H1 (cell line): ENCODE results near the gene IQCH.

Source experiments
- CEBPB ChIP-seq: IDR thresholded peaks from 2 replicates; pipeline ENCODE4 v1.6.1; 2012; ENCODE audit warnings: low read depth, low read length
- CHD2 ChIP-seq: IDR thresholded peaks from 2 replicates; pipeline ENCODE4 v1.6.1; 2012; ENCODE audit warnings: low read length, improper control_type of control experiment
- CREB1 ChIP-seq: IDR thresholded peaks from 2 replicates; pipeline ENCODE4 v1.6.1; 2012; ENCODE audit warnings: inconsistent platforms
- EP300 ChIP-seq, 2 experiments: IDR thresholded peaks; 1 replicate in 1 of 2; 2 replicates in 1 of 2; pipeline ENCODE4 v1.6.1; 2011 to 2012; ENCODE audit warnings: low read depth in 2 of 2, low read length in 2 of 2, mild to moderate bottlenecking in 2 of 2, borderline replicate concordance in 1 of 2, inconsistent platforms in 1 of 2, moderate library complexity in 1 of 2
- JUND ChIP-seq: IDR thresholded peaks from 2 replicates; pipeline ENCODE4 v1.6.1; 2011; ENCODE audit warnings: mild to moderate bottlenecking, improper control_type of control experiment, low read length
- SIX5 ChIP-seq: IDR thresholded peaks from 2 replicates; pipeline ENCODE4 v1.6.1; 2011; ENCODE audit warnings: mild to moderate bottlenecking, low read depth, low read length
- TCF12 ChIP-seq: IDR thresholded peaks from 2 replicates; pipeline ENCODE4 v1.6.1; 2011; ENCODE audit warnings: low read depth, mild to moderate bottlenecking, low read length
- TF ChIP-seq, protein P1 (sequence below), 3 experiments: IDR thresholded peaks; 1 replicate in 2 of 3; 2 replicates in 1 of 3; pipeline versions ENCODE4 v1.5.1 to v1.6.1; 2011; ENCODE audit warnings: low read length in 3 of 3, mild to moderate bottlenecking in 3 of 3, inconsistent platforms in 2 of 3, low read depth in 1 of 3, moderate library complexity in 1 of 3; ENCODE audit not compliant: insufficient read depth in 1 of 3; ENCODE audit errors: control extremely low read depth in 1 of 3

- TF ChIP-seq SIX5 (no peak), JUND (no peak), EP300 (IDR thresholded peaks at IDR 0.05; ENCODE audit: borderline replicate concordance in 1 of 2, low read depth in 2 of 2, low read length in 2 of 2) (no peak), CEBPB (no peak), TCF12 (no peak), CHD2 (no peak), CREB1 (no peak)
- TF ChIP-seq, protein P1, sequence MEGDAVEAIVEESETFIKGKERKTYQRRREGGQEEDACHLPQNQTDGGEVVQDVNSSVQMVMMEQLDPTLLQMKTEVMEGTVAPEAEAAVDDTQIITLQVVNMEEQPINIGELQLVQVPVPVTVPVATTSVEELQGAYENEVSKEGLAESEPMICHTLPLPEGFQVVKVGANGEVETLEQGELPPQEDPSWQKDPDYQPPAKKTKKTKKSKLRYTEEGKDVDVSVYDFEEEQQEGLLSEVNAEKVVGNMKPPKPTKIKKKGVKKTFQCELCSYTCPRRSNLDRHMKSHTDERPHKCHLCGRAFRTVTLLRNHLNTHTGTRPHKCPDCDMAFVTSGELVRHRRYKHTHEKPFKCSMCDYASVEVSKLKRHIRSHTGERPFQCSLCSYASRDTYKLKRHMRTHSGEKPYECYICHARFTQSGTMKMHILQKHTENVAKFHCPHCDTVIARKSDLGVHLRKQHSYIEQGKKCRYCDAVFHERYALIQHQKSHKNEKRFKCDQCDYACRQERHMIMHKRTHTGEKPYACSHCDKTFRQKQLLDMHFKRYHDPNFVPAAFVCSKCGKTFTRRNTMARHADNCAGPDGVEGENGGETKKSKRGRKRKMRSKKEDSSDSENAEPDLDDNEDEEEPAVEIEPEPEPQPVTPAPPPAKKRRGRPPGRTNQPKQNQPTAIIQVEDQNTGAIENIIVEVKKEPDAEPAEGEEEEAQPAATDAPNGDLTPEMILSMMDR (IDR thresholded peaks at IDR 0.05; ENCODE audit: control extremely low read depth in 1 of 3, insufficient read depth in 1 of 3, low read depth in 1 of 3, low read length in 3 of 3), result no peak
Measured at GRCh38 chr15:67389975-67390374, 135.4 kb downstream of the IQCH start.
